Neural cell (in vitro differentiated cells): ENCODE measurements around the gene CEP350. TPM values are rescaled to one million over a fixed set of nuclear protein-coding genes. Genes with fewer than 3 reads are reported as not detected.

Source experiments
- polyA plus RNA-seq: library from polyadenylated mRNA; depleted of rRNA; stranded (reverse); fragments of >200 nt; gene quantifications from 2 replicates; pipeline ENCODE4 v1.2.3, GENCODE V29; 2014

CEP350 gene
- polyA plus RNA-seq, 1 donor from 2014 or later = 28.1 TPM

Other genes with a start within 250 kb of the CEP350 start
- 0.14 and 0.21 TPM in 2 replicates for gene FAM163A, start 211.5 kb upstream of the CEP350 start, polyA plus RNA-seq
- gene TOR1AIP2, start 77.0 kb upstream of the CEP350 start, polyA plus RNA-seq = 44.7 and 61.3 TPM in 2 replicates
- 6.9 and 10.4 TPM in 2 replicates for gene TOR1AIP1, start 72.5 kb upstream of the CEP350 start, polyA plus RNA-seq
- gene QSOX1, start 200.1 kb downstream of the CEP350 start, polyA plus RNA-seq = 49.8 and 58.4 TPM in 2 replicates